ENCODE data around the gene GM2A.

The GM2A gene

GRCh38 chr5:151252762-151253604 is at the start of gene GM2A:
GM2A (plus strand) TSS chr5:151253185; CDS start chr5:151253217, 32 bp downstream.
- TF ChIP-seq, protein P1, sequence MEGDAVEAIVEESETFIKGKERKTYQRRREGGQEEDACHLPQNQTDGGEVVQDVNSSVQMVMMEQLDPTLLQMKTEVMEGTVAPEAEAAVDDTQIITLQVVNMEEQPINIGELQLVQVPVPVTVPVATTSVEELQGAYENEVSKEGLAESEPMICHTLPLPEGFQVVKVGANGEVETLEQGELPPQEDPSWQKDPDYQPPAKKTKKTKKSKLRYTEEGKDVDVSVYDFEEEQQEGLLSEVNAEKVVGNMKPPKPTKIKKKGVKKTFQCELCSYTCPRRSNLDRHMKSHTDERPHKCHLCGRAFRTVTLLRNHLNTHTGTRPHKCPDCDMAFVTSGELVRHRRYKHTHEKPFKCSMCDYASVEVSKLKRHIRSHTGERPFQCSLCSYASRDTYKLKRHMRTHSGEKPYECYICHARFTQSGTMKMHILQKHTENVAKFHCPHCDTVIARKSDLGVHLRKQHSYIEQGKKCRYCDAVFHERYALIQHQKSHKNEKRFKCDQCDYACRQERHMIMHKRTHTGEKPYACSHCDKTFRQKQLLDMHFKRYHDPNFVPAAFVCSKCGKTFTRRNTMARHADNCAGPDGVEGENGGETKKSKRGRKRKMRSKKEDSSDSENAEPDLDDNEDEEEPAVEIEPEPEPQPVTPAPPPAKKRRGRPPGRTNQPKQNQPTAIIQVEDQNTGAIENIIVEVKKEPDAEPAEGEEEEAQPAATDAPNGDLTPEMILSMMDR (IDR thresholded peaks at IDR 0.05; ENCODE audit: low read depth, low read length), result no peak
- in situ Hi-C loops (cut with HindIII; ENCODE audit: low sequenced_read_pairs), result no loop called here
- H3K4me3 ChIP-seq (ENCODE audit: low read depth, low read length), result peak within 1 kb of the TSS; percentile 64
- peak; percentile 100 for DNase-seq (ENCODE audit: low read depth, low spot score)

DNA sequence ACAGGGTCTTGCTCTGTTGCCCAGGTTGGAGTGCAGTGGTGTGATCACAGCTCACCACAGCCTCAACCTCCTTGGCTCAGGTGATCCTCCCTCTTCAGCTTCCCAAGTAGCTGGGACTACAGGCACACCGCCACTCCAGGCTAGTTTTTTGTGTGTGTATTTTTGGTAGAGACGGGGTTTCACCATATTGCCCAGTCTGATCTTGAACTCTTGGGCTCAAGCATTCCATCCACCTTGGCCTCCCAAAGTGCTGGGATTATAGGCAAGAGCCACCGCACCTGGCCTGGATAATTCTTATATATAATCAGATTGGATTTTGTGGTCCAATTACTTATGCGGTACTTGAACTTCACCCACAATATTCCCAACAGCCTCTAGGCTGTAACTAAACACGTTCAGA is 48.9 kb upstream of the GM2A start:
- TF ChIP-seq, protein P1 (IDR thresholded peaks at IDR 0.05; ENCODE audit: low read depth, low read length), result no peak
- H3K4me3 ChIP-seq (ENCODE audit: low read depth, low read length), result no peak overlapping the region
- in situ Hi-C loops (cut with HindIII; ENCODE audit: low sequenced_read_pairs), result no loop called here
- DNase-seq (ENCODE audit: low read depth, low spot score), result no peak

DNA sequence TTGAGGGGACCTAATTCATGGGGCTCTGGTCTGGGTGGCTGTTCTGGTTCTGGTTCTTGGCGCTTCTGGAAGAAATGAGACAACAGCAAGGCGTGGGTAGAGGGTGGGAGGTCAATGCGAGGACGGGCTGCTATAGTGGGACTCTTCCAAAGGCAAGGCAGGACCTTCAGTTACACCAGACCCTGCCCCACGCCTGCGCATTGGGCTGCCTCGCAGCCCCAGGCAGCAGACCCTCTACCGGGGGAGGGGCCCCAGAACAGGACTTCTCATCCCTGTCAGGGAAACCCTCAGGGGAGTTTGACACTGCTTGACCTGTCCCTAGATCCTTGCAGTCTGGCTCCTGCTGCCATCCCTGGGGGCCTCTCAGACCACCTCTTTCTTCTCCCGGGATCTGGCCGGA is 47.6 kb upstream of the GM2A start:
- no peak for DNase-seq (ENCODE audit: low read depth, low spot score)
- in situ Hi-C loops (cut with HindIII; ENCODE audit: low sequenced_read_pairs), result no loop called here
- TF ChIP-seq, protein P1 (IDR thresholded peaks at IDR 0.05; ENCODE audit: low read depth, low read length), result no peak
- no peak overlapping the region for H3K4me3 ChIP-seq (ENCODE audit: low read depth, low read length)

DNA sequence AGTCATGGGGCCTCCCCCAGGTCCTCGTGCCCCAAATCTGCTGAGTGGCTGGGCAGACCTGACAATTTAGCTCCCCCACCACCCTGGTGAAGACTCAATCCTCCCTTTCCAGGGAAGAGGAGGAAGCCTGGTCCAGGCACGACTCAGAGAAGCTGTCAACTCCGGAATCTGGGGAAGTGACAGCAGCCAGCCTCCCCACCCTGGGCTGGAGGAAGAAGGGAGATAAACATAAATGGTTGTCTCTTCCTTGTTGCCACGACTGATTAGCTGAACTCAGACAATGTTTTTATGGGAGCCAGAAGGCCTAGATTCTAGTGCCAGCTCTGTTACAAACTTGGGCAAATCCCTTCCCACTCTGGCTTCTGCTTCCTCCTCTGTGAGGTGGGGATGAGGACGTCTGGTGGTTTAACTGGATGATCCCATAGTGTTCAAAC is 44.5 kb upstream of the GM2A start:
- in situ Hi-C loops (cut with HindIII; ENCODE audit: low sequenced_read_pairs), result no loop called here
- no peak for DNase-seq (ENCODE audit: low read depth, low spot score)
- TF ChIP-seq, protein P1 (IDR thresholded peaks at IDR 0.05; ENCODE audit: low read depth, low read length), result no peak
- H3K4me3 ChIP-seq (ENCODE audit: low read depth, low read length), result no peak overlapping the region

GRCh38 chr5:151212406-151212798 is 40.6 kb upstream of the GM2A start:
- in situ Hi-C loops (cut with HindIII; ENCODE audit: low sequenced_read_pairs), result no loop called here
- TF ChIP-seq, protein P1 (IDR thresholded peaks at IDR 0.05; ENCODE audit: low read depth, low read length), result no peak
- H3K4me3 ChIP-seq (ENCODE audit: low read depth, low read length), result no peak overlapping the region
- DNase-seq (ENCODE audit: low read depth, low spot score), result no peak

- TF ChIP-seq, protein P1 (IDR thresholded peaks at IDR 0.05; ENCODE audit: low read depth, low read length), result no peak
- in situ Hi-C loops (cut with HindIII; ENCODE audit: low sequenced_read_pairs), result no loop called here
- DNase-seq (ENCODE audit: low read depth, low spot score), result no peak
- no peak overlapping the region for H3K4me3 ChIP-seq (ENCODE audit: low read depth, low read length)
Measured at GRCh38 chr5:151213803-151214613, 39.0 kb upstream of the GM2A start.

Data from astrocyte of the spinal cord (primary cell).